ENCODE results near the gene ATG9A. TPM values are rescaled to one million over a fixed set of nuclear protein-coding genes. Genes with fewer than 3 reads are reported as not detected.

The ATG9A gene
- total RNA-seq, 1 experiment from 2014 or later, result 46.4 TPM

GRCh38 chr2:219198974-219199373, 30.5 kb downstream of the ATG9A start:
- H3K4me3 Mint-ChIP-seq, result 0 out of 5 replicates have a peak overlapping the region, but pooled peaks of 1 of the 2 experiments have one; percentile 18
- WGBS (ENCODE audit: extremely low coverage, insufficient read length, low lambda C conversion rate), result no CpG with 5 or more reads among the region's 5 CpGs
- H3K27me3 Mint-ChIP-seq (ENCODE audit: low read depth), result peaks cover 15% of the 10 kb centered on the region

More at GRCh38 chr2:219198974-219199373, 30.5 kb downstream of the ATG9A start:
- Histone ChIP-seq H3K14ac (ENCODE audit: insufficient read depth, low read length) (no peak overlapping the region), H2AK5ac (ENCODE audit: insufficient read length, low read length) (no peak overlapping the region), H2AFZ (ENCODE audit: low read length) (no peak overlapping the region), H4K20me1 (ENCODE audit: control insufficient read depth, insufficient read depth, insufficient read length) (no peaks in the 10 kb centered on the region), H3T11ph (ENCODE audit: low read length) (no peak overlapping the region), H3K4ac (ENCODE audit: low read depth, low read length) (no peak overlapping the region), H2BK12ac (ENCODE audit: insufficient read length, low read depth, low read length) (no peak overlapping the region), H4K91ac (ENCODE audit: insufficient read length, low read depth, low read length) (no peak overlapping the region), H3K9me3 (ENCODE audit: control insufficient read depth, low read depth, low read length) (no peaks in the 10 kb centered on the region), H3K79me1 (ENCODE audit: insufficient read depth, low read depth, low read length, poor library complexity, severe bottlenecking) (no peaks in the 10 kb centered on the region), H3K4me2 (ENCODE audit: insufficient read depth, insufficient read length, low read length) (no peak overlapping the region), H3K4me1 (ENCODE audit: insufficient read depth, low read length) (no peaks in the 10 kb centered on the region), H3K79me2 (ENCODE audit: insufficient read depth, low read length) (no peaks in the 10 kb centered on the region), H3K23ac (ENCODE audit: insufficient read length, low read depth, low read length) (no peak overlapping the region), H2BK5ac (ENCODE audit: insufficient read length, low read length) (no peak overlapping the region), H2BK120ac (ENCODE audit: low read depth, low read length, poor library complexity, severe bottlenecking) (no peak overlapping the region), H3K23me2 (ENCODE audit: insufficient read length, low read depth, low read length, poor library complexity, severe bottlenecking) (no peaks in the 10 kb centered on the region), H2BK15ac (ENCODE audit: low read depth, low read length) (no peak overlapping the region), H2BK20ac (ENCODE audit: low read depth, low read length, poor library complexity, severe bottlenecking) (no peak overlapping the region), H3K27ac (ENCODE audit: insufficient read length, low read depth, low read length) (no peak overlapping the region), H4K5ac (ENCODE audit: insufficient read length, low read depth, low read length) (no peak overlapping the region), H3K27me3 (ENCODE audit: insufficient read depth, low read length) (no peaks in the 10 kb centered on the region), H4K8ac (replicated peaks; ENCODE audit: insufficient read length, low read depth, low read length) (no peak overlapping the region), H3K18ac (ENCODE audit: insufficient read length, low read depth, low read length) (no peak overlapping the region), H3K56ac (ENCODE audit: insufficient read length, low read depth, low read length) (no peak overlapping the region), H3K9ac (ENCODE audit: extremely low read depth, insufficient read length, low read length) (no peak overlapping the region)
- no peak for TF ChIP-seq CTCF (conservative IDR thresholded peaks at IDR 0.05)
- peaks cover 4 to 6% of the 10 kb centered on the region in 2 experiments; a peak in 3 of 5 replicates for H3K9me3 Mint-ChIP-seq
- peaks cover 11 to 20% of the 10 kb centered on the region in 2 experiments for H3K4me1 Mint-ChIP-seq
- H3K27ac Mint-ChIP-seq, result no peak overlapping the region
- peaks cover 2 to 4% (median 3%) of the 10 kb centered on the region in 3 experiments; a peak in 4 of 7 replicates for H3K36me3 Mint-ChIP-seq (ENCODE audit: insufficient read depth in 1 of 3, low read depth in 3 of 3)
- peak; percentile 12 for DNase-seq

All from H9 (cell line).